Left renal cortex interstitium (tissue), 4 donors: ENCODE measurements around the gene CCNL2. TPM values are rescaled to one million over a fixed set of nuclear protein-coding genes. Genes with fewer than 3 reads are reported as not detected.
"Not testable (repeated sequence)": the region's sequence is repeated elsewhere in the genome, so short reads cannot be mapped to it uniquely, and the experiment has no call there.

Experiments
- DNase-seq, 4 donors: peaks; one replicate each; pipeline ENCODE4 v3.0.0-alpha.2; 2013; ENCODE audit warnings: low read depth in 4 of 4, low spot score in 2 of 4, missing footprints in 1 of 4
- polyA plus RNA-seq, 4 donors: library from polyadenylated mRNA; unstranded; fragments of 120-200 nt; gene quantifications; one replicate each; pipeline ENCODE4 v1.2.1, GENCODE V29; 2013; ENCODE audit not compliant: insufficient read length in 4 of 4

CCNL2 gene
- 100 to 1,000 TPM; 178 to 392 (median 277) TPM for polyA plus RNA-seq

DNA sequence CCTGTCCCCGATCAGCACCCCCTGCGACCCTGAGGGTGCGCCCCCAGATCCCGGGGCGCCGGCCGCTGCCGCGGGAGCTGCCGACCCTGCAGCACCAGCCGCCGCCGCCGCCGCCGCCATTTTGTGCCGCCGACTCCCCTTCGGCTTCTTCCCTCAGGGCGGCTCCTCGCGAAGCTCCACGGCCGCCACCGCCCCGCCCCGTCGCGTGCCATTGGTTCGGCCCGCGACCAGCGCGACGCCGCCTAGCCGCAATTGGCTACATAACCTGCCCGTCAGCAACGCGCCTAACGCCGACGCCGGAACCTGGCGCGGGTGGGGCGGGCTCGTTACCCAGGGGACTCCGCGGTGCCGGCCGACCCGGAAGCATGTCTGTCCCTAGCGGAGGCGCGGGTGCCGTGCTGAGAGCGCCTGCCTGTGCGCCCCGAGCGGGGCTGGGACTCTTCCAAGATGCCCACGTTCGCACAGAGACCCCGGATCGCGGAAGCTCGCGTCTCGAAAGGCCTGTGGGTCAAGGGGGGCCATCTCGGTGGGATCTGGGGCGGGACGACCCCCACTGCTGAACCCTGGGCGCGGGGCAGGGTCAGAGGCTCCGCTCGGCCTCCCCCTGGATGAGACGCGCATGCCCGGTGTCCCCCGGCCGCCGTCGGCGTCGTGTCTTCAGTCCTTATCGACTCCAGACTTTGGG is at the start of gene CCNL2:
TSS of gene CCNL2 (minus strand) at position 149 of the 685 bp plus-strand sequence. CDS start at position 120, 29 bp downstream.
- peak; percentile 86 to 96 (median 94) for DNase-seq

DNA sequence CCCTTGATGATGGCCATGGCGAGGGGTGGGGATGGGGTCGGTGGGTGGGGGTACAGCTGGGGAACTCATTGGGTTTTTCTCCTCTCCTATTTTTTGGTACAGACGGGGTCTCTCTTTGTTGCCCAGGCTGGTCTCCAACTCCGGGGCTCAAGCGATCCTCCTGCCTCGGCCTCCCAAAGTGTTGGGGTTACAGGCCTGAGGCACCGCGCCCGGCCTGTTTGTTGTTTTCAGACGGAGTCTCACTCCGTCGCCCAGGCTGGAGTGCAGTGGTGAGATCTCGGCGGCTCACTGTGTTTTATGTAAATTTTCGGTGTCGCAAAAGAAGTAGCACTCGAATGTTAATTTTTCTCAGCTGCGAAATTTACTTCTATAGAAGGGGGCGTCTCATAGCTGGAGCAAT is 47.5 kb upstream of the CCNL2 start:
- DNase-seq, result not testable (repeated sequence)

DNA sequence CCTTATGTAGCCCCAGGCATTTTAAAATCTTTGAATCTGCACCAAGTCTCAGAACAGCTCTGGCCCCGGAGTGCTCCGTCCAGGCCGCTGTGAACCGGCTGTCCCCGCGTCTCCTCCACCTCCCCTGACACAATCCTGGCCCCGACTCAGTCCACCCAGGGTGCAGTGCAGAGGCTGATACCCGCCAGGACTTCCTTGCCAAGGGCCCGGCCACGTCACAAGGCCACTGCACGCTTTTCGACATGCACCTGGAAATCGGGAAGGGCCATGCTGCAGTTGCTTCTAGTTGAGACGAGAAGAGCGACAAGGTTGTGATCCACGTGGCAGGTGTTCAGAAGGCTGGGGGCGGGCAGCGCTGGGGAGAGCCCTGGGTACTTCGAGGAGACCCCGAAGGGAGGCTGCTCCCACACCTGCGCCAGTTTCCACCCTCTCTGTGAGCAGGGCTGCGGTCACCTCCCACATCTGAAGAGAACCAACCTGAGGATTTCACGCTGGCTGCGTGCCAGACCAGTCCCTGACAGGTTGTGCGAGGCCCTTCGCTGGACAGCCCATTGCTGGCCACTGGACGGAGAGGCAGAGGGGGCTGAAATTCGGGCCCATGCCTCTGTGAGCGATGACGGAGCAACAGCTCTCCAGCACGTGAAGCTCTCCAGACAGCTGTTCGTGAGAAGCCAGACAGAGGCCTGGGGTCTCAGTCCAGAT is 43.1 kb upstream of the CCNL2 start:
- DNase-seq, result no peak

DNA sequence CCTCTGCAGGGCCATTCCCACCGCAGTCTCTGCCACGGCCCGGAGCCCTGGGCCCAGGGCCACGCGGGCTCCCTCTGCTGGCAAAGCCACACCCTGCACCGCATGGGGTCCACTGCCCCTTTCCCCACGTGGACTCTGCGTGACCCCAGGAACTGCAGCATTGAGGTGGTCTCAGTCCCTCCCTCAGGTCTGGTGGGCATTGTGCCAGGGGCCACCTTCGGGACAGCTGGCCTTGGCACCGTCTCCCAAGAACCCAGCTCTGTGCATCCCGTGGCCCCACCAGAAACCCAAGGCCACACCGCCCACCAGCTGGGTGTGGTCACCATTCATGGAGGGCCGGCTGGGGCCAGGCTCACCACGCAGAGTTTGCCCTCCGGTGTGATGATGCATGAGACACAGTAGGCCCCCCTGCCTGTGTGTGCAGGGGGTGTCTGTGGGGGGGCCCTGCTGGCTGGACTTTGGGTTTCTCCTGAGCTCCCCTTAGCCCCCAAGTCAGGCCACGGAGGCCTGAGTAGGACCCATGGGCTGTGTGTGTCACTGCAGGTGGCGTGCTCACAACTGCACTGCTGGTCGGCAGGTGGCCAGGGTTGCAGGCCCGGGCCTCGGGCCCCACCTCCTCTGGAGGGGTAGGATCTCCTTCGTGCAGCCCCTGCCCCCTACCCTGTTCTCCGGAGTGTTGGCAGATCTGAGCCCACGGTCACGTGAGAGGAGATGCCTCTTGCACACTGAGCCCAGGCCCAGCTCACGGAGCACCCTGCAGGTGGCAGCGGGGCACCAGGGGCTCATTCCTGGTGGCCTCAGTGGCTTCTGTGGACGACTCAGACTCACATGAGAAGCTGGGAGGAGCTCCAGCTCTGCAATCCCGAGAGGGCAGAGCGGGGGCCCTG is 42.1 kb upstream of the CCNL2 start:
- DNase-seq, result no peak

DNA sequence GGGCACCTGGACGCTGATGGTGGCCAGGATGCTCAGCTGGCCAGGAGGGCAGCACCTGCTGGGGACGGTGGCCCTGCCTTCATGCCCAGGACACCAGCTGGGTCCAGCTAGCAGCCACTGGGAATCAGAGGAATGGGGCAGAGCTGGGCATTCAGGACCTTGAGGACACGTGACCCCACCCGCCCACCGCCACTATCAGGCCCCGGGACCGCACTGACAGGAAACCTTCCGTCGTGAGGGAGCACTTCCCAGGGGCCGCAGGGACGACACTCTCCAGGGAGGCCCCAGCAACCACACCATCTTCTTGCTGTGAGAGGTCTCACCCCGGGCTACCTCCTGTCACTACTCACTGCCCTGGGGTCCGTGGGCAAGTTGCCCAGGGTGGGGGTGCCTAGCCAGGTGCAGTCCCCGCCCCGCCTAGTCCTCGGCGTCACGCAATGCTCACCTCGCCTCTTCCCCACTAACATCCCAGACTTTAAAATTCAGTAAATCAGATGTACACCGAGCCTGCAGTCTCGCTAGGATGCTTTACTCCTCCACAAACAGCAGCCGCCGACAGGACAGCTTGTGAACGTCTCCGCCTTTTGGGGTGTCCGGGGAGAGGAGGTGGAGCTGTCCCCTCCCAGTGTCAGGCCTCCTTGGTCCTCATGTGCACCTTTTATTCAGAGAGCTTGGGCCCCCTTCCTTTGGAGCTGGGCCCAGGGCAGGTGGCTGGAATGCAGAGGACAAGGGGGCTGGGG is 41.3 kb upstream of the CCNL2 start:
- no peak for DNase-seq

GRCh38 chr1:1439546-1440261 is 40.6 kb upstream of the CCNL2 start:
- DNase-seq, result no peak

DNA sequence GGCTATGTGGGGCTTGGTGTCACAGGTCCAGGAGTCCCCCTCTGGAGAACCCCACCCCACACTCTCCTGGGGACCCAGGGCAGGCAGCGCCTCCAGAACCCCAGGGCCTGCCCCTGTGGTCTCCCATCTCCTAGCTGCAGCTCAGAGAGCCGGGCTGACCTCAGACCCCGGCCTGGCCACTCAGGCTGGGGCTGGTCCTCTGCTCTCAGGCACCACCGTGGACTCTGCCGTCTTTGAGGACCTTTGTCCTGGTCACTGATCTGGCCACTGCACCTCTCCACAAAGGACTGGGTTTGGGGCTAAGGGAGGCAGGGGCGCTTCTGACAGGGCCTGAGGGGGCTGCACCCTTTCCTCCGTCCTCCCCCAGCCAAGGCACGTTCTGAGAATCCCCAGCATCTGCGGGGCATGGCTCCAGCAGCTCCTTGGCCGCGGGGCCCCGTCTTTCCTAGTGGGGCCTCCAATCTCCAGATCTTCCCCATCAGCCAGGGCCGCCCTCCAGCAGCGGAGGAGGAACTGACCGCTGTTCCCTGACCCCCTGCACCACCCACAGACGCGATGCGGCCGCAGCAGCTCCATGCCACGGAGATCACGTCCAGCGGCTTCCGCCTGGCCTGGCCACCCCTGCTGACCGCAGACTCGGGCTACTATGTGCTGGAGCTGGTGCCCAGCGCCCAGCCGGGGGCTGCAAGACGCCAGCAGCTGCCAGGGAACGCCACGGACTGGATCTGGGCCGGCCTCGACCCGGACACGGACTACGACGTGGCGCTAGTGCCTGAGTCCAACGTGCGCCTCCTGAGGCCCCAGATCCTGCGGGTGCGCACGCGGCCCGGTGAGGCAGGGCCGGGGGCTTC is 39.6 kb upstream of the CCNL2 start:
- DNase-seq, result no peak

DNA sequence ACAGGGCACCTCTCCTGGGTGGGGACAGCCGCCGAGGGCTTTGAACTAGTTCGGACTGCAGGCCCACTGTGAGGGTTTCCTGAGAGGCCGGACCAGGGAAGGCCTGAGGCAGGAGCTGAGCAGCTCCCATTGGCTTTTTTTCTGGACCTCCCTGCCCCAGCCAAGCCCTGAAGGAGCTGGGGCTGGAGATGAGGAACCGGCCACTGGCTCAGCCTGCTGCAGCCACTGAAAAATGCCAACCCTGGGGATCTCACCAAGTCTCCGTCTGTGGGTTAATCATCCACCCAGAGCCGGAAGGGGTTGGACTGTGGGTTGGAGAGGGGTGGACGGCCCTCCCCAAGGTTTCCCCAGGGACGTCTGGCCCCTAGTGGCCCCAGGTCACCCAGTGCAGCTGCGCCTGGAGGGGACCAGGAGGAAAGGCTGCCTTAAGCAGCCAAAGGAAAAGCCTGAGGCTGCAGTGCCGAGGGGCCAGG is 38.8 kb upstream of the CCNL2 start:
- DNase-seq, result no peak

DNA sequence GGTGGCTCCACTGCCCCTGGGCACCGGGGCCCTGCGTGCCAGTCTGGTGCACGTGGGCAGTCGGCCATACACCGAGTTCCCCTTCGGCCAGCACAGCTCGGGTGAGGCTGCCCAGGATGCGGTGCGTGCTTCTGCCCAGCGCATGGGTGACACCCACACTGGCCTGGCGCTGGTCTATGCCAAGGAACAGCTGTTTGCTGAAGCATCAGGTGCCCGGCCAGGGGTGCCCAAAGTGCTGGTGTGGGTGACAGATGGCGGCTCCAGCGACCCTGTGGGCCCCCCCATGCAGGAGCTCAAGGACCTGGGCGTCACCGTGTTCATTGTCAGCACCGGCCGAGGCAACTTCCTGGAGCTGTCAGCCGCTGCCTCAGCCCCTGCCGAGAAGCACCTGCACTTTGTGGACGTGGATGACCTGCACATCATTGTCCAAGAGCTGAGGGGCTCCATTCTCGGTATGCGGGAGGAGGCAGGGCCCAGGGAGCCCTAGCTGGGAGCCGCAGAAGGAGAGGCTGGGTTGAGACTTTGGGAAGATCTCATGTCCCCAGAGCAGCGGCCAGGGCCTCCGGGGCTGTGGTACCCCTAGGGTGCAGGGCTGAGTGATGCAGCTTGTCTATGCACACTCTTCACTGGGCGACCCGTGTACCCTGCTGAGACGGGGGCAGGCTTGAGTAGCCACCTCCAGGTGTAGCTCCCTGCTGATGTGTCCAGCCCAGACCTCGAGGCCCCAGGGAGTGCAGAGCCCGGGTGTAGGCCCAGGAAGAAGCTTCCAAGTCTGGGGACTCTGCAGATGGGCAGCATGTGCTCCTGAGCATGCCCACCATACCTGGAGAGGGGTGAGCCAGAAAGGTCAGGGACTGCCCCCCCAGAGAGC is 38.1 kb upstream of the CCNL2 start:
- no peak for DNase-seq

DNA sequence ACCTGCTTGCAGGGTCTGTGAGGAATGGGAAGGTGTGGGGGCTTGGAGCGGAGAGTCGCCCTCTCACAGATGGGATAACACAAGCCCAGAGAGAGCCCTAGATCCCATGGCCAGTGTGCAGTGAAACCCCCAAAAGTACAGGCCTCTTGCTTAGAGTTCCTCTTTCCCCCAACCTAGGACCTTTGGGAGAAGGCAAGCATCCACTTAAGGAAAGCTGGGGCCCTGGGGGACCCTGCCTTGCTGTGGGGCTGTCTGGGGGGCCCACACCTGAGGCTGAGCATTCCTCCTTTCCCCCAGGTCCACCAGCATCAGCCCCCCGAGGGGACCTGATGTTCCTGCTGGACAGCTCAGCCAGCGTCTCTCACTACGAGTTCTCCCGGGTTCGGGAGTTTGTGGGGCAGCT is 37.5 kb upstream of the CCNL2 start:
- DNase-seq, result no peak

- no peak for DNase-seq
These were observed 36.9 kb upstream of the CCNL2 start for GRCh38 chr1:1435911-1436629.

GRCh38 chr1:1435106-1435903 is 36.2 kb upstream of the CCNL2 start, which contains the start of gene VWA1:
Gene VWA1 (plus strand): TSS chr1:1435690. CDS start chr1:1435749, 59 bp downstream.
- DNase-seq, result no peak

DNA sequence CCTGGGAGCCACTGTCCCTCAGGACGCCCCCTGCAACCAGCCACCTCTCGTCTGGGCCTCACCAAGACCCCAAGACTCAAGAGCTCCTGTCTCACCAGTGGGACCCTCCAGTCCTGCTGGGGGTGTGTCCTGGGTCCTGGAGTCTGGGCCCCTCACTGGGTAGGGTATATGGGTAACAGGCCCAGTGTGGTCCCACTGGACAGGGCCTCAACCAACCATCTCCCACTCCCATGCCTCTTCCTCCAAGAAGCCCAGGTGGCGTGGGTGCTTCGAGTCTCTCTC is 35.6 kb upstream of the CCNL2 start:
- no peak for DNase-seq

- DNase-seq, result no peak
These were observed 35.1 kb upstream of the CCNL2 start for GRCh38 chr1:1434131-1434823.

- DNase-seq, result no peak
These were observed 34.6 kb upstream of the CCNL2 start for GRCh38 chr1:1433804-1434130.
